ENCODE results near the gene ATAD3C. TPM values are rescaled to one million over a fixed set of nuclear protein-coding genes. Genes with fewer than 3 reads are reported as not detected.

ATAD3C gene
- total RNA-seq, 1 donor from 2014 or later, result not detected

DNA sequence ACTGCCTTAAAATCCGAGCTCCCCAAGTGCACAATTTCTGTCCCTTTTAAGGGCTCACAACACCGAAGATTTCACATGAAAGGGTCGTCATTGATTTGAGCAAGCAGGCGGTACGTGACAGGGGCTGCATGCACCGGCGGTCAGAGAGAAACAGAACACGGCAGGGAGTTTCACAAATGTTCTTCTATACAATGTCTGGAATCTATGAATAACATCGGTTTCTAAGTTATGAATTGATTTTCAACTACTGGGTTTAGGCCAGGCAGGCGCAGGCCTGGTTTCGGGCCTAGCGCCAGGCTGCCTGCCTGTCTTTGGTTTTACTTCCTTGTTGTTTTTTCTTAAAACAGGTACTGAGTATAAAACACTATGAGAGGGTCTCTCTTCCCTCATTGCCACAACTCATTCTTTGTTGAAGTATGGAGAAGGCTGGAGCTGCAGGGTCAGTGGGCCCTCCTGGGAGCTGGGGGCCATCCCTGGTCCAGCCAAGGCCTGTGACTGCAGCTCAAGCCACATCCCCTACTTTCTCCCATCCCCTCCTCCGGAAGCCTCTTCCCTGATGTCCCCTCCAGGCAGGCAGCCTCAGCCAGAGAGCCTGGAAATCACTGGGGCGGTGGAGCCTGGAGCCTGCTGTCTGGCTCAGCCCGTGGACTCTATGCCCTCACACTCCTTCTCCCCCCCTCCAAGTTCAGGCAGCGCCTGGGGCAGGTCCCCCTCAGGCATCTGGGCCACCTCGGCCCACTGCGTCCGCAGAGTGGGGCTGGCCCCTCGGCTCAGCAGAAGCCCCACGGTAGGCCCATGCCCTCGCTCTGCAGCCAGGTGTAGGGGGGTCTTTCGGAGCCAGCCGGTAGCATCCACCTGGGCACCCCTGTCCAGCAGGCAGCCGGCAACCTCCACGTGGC is 30.8 kb upstream of the ATAD3C start:
- Histone ChIP-seq H3K4me1 (peaks cover 16% of the 10 kb centered on the region), H3K27me3 (no peaks in the 10 kb centered on the region), H3K9me3 (ENCODE audit: low read depth) (no peaks in the 10 kb centered on the region), H3F3A (ENCODE audit: low read depth) (peaks cover 14% of the 10 kb centered on the region), H3K79me2 (ENCODE audit: low read depth) (no peaks in the 10 kb centered on the region), H3K4me2 (no peak overlapping the region), H4K20me1 (ENCODE audit: low read depth) (no peaks in the 10 kb centered on the region), H3K36me3 (no peaks in the 10 kb centered on the region), H2AFZ (replicated peaks) (no peak overlapping the region), H3K9ac (no peak overlapping the region), H3K27ac (no peak overlapping the region), H3K4me3 (no peak overlapping the region)
- Mint-ChIP-seq H3K36me3 (no peaks in the 10 kb centered on the region), H3K27me3 (ENCODE audit: insufficient read depth, low read depth) (peaks cover 2% of the 10 kb centered on the region), H3K4me1 (peaks cover 32% of the 10 kb centered on the region), H3K9me3 (no peaks in the 10 kb centered on the region), H3K27ac (peak overlapping the region; percentile 99), H3K4me3 (peak overlapping the region; percentile 52)
- DNase-seq (ENCODE audit: low spot score), result no peak
- no peak for TF ChIP-seq EZH2phosphoT487 (IDR thresholded peaks at IDR 0.05)
- TF ChIP-seq EZH2 (IDR thresholded peaks at IDR 0.05), result no peak
- TF ChIP-seq, protein P1, sequence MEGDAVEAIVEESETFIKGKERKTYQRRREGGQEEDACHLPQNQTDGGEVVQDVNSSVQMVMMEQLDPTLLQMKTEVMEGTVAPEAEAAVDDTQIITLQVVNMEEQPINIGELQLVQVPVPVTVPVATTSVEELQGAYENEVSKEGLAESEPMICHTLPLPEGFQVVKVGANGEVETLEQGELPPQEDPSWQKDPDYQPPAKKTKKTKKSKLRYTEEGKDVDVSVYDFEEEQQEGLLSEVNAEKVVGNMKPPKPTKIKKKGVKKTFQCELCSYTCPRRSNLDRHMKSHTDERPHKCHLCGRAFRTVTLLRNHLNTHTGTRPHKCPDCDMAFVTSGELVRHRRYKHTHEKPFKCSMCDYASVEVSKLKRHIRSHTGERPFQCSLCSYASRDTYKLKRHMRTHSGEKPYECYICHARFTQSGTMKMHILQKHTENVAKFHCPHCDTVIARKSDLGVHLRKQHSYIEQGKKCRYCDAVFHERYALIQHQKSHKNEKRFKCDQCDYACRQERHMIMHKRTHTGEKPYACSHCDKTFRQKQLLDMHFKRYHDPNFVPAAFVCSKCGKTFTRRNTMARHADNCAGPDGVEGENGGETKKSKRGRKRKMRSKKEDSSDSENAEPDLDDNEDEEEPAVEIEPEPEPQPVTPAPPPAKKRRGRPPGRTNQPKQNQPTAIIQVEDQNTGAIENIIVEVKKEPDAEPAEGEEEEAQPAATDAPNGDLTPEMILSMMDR (IDR thresholded peaks at IDR 0.05), result no peak

DNA sequence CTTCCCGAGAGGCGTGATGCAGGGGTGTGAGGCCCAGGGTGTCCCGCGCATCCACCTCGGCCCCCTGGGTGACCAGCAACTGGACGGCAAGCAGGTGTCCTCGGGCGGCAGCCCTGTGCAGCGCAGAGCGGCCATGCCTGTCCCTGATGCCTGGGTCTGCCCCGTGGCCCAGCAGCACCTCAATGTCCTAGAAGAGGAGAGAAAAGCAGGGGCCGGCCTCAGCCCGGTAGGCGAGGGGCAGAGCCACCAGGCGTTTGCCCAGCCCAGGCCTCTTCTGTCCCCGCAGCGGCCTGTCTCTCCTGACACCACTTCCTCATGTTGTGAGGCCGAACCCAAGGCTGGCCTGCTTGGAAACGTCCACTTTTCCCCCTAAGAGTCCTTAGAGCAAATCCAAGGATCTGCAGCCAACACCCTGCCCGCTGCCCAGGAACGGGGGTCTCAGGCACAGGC is 30.1 kb upstream of the ATAD3C start:
- H3K4me3 ChIP-seq, result no peak overlapping the region
- peak overlapping the region; percentile 94 for H3K27ac Mint-ChIP-seq
- peak; percentile 1 for DNase-seq (ENCODE audit: low spot score)

DNA sequence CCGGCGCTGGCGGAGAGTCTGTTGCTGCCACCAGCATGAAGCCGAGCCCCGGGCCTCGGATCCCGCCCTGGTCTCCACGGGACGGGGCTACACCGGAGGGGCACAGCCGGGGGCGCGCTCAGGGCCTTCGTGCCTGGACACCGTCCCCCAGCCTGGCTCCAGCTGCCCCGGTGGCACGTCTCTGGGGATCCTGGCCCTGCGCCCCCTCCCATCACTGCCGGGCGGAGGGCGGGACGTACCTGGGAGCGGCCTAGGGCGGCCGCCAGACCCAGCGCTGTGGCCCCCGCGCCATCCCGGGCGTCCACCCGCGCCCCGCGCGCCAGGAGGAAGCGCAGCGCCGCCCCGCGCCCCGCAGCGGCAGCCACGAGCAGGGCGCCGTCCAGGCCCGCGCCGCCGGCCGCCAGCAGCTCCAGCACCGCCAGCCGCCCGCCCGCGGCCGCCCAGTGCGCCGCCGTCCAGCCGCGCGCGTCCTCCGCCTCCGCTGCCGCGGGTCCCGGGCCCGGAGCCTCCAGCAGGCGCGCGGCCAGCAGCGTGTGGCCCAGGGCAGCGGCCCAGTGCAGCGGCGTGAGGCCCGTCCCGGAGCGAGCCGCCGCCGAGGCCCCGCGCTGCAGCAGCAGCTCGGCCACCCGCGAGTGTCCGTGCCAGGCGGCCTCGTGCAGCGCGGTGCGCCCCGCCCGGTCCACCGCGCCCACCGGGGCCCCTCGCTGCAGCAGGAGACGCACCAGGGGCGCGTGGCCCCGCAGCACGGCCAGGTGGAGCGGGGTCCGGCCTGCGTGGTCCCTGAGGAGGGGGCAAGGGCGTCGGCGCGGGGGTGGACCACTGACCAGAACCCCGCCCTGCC is 29.5 kb upstream of the ATAD3C start:
- no peaks in the 10 kb centered on the region for H3K9me3 ChIP-seq (ENCODE audit: low read depth)
- no peak overlapping the region for H3K4me3 ChIP-seq
- H3K27me3 ChIP-seq, result no peaks in the 10 kb centered on the region
- H3K9me3 Mint-ChIP-seq, result no peaks in the 10 kb centered on the region
- H3K9ac ChIP-seq, result no peak overlapping the region
- no peak overlapping the region for H3K27ac ChIP-seq
- H3K4me3 Mint-ChIP-seq, result no peak overlapping the region
- peaks cover 39% of the 10 kb centered on the region for H3K4me1 Mint-ChIP-seq
- H3K4me2 ChIP-seq, result no peak overlapping the region
- peaks cover 3% of the 10 kb centered on the region for H3K27me3 Mint-ChIP-seq (ENCODE audit: insufficient read depth, low read depth)
- H3K36me3 Mint-ChIP-seq, result no peaks in the 10 kb centered on the region
- TF ChIP-seq EZH2 (IDR thresholded peaks at IDR 0.05), result no peak
- no peaks in the 10 kb centered on the region for H3K36me3 ChIP-seq
- H2AFZ ChIP-seq (replicated peaks), result no peak overlapping the region
- peak overlapping the region; percentile 94 for H3K27ac Mint-ChIP-seq
- H3F3A ChIP-seq (ENCODE audit: low read depth), result peaks cover 23% of the 10 kb centered on the region
- H3K79me2 ChIP-seq (ENCODE audit: low read depth), result no peaks in the 10 kb centered on the region
- DNase-seq (ENCODE audit: low spot score), result peak; percentile 55
- no peaks in the 10 kb centered on the region for H4K20me1 ChIP-seq (ENCODE audit: low read depth)
- H3K4me1 ChIP-seq, result peaks cover 16% of the 10 kb centered on the region

More for the DNA sequence above, 30.1 kb upstream of the ATAD3C start:
- Histone ChIP-seq H4K20me1 (ENCODE audit: low read depth) (no peaks in the 10 kb centered on the region), H3K79me2 (ENCODE audit: low read depth) (no peaks in the 10 kb centered on the region), H3K9me3 (ENCODE audit: low read depth) (no peaks in the 10 kb centered on the region), H3K27ac (no peak overlapping the region), H3K36me3 (no peaks in the 10 kb centered on the region), H3K4me2 (no peak overlapping the region), H3K27me3 (no peaks in the 10 kb centered on the region), H2AFZ (replicated peaks) (no peak overlapping the region), H3K9ac (no peak overlapping the region), H3K4me1 (peaks cover 16% of the 10 kb centered on the region), H3F3A (ENCODE audit: low read depth) (peaks cover 16% of the 10 kb centered on the region)
- H3K4me3 Mint-ChIP-seq, result peak overlapping the region; percentile 50
- no peaks in the 10 kb centered on the region for H3K9me3 Mint-ChIP-seq
- peaks cover 2% of the 10 kb centered on the region for H3K27me3 Mint-ChIP-seq (ENCODE audit: insufficient read depth, low read depth)
- H3K36me3 Mint-ChIP-seq, result no peaks in the 10 kb centered on the region
- TF ChIP-seq EZH2phosphoT487 (IDR thresholded peaks at IDR 0.05) (no peak), EZH2 (IDR thresholded peaks at IDR 0.05) (no peak)
- TF ChIP-seq, protein P1 (IDR thresholded peaks at IDR 0.05), result no peak
- H3K4me1 Mint-ChIP-seq, result peaks cover 32% of the 10 kb centered on the region

All from neural progenitor cell (in vitro differentiated cells).